Activated CD4-positive, CD25-positive, alpha-beta regulatory T cell (primary cell): ENCODE results near the gene COL27A1.
"Not testable (repeated sequence)": the region's sequence is repeated elsewhere in the genome, so short reads cannot be mapped to it uniquely, and the experiment has no call there.

Experiments
- DNase-seq, 4 experiments: peaks; one replicate each; lab custom pipeline; 2025; lab: John Stamatoyannopoulos, UW

COL27A1 gene

GRCh38 chr9:114308361-114308950 is 153.1 kb downstream of the COL27A1 start:
- no peak for DNase-seq

- no peak for DNase-seq
These were observed 153.8 kb downstream of the COL27A1 start for GRCh38 chr9:114309096-114309495.

- no peak for DNase-seq
These were observed 155.4 kb downstream of the COL27A1 start for GRCh38 chr9:114310471-114311450.

GRCh38 chr9:114311571-114312512 is 156.5 kb downstream of the COL27A1 start:
- DNase-seq = no peak

GRCh38 chr9:114312513-114312875 is 157.2 kb downstream of the COL27A1 start:
- DNase-seq = no peak

- no peak for DNase-seq
These were observed 157.8 kb downstream of the COL27A1 start for GRCh38 chr9:114313186-114313585.

- no peak for DNase-seq
These were observed 159.0 kb downstream of the COL27A1 start for GRCh38 chr9:114314256-114314867.

- no peak for DNase-seq
These were observed 159.8 kb downstream of the COL27A1 start for GRCh38 chr9:114314881-114315722.

- no peak for DNase-seq
These were observed 160.5 kb downstream of the COL27A1 start for GRCh38 chr9:114315723-114316363.

- no peak for DNase-seq
These were observed 161.4 kb downstream of the COL27A1 start for GRCh38 chr9:114316605-114317230.

GRCh38 chr9:114317665-114318357 is 162.5 kb downstream of the COL27A1 start:
- DNase-seq = no peak

GRCh38 chr9:114318416-114318815 is 163.1 kb downstream of the COL27A1 start:
- DNase-seq = no peak

- no peak for DNase-seq
These were observed 163.8 kb downstream of the COL27A1 start for GRCh38 chr9:114319147-114319546.

- not testable (repeated sequence) for DNase-seq
These were observed 165.4 kb downstream of the COL27A1 start for GRCh38 chr9:114320710-114321109.

GRCh38 chr9:114321759-114322158 is 166.4 kb downstream of the COL27A1 start:
- no peak for DNase-seq

- DNase-seq = not testable (repeated sequence)
These were observed 167.0 kb downstream of the COL27A1 start for GRCh38 chr9:114322160-114322818.

- not testable (repeated sequence) for DNase-seq
These were observed 167.6 kb downstream of the COL27A1 start, which contains the start of gene ORM1 for GRCh38 chr9:114322831-114323531. ORM1 (plus strand) TSS chr9:114323098; CDS start chr9:114323134, 36 bp downstream.

- DNase-seq = not testable (repeated sequence)
These were observed 168.5 kb downstream of the COL27A1 start for GRCh38 chr9:114323849-114324248.
